Mesenchymal stem cell (in vitro differentiated cells and primary cell): ENCODE data around the gene NOTCH1.
A peak's percentile ranks its signal among the peaks of the same experiment; 100 is the strongest.

ENCODE experiments used
- DNase-seq: peaks from one replicate; pipeline ENCODE4 v3.0.0-alpha.2; 2013
- H2AFZ ChIP-seq: one replicate; pipeline ENCODE4 v1.6.1; 2013; ENCODE audit warnings: low read depth, mild to moderate bottlenecking, control low read depth, inconsistent platforms, low read length, moderate library complexity
- H2AK5ac ChIP-seq: 2 replicates; pipeline ENCODE4 v1.6.1; 2013; ENCODE audit warnings: low read length, moderate library complexity, mild to moderate bottlenecking, inconsistent platforms; ENCODE audit not compliant: severe bottlenecking
- H2BK120ac ChIP-seq: one replicate; pipeline ENCODE4 v1.6.1; 2013; ENCODE audit warnings: low read depth, mild to moderate bottlenecking, inconsistent platforms, low read length, moderate library complexity
- H2BK12ac ChIP-seq, 2 experiments: one replicate each; pipeline ENCODE4 v1.6.1; 2013; ENCODE audit warnings: inconsistent platforms in 2 of 2, low read length in 2 of 2, mild to moderate bottlenecking in 2 of 2, moderate library complexity in 2 of 2, control low read depth in 1 of 2
- H2BK15ac ChIP-seq: one replicate; pipeline ENCODE4 v1.6.1; 2013; ENCODE audit warnings: mild to moderate bottlenecking, low read depth, inconsistent platforms; ENCODE audit not compliant: poor library complexity, severe bottlenecking
- H2BK5ac ChIP-seq: 2 replicates; pipeline ENCODE4 v1.6.1; 2013; ENCODE audit warnings: low read depth, mild to moderate bottlenecking, low read length, control low read depth, inconsistent platforms; ENCODE audit not compliant: poor library complexity, severe bottlenecking
- H3K14ac ChIP-seq, 2 experiments: one replicate each; pipeline ENCODE4 v1.6.1; 2013; ENCODE audit warnings: inconsistent platforms in 2 of 2, low read length in 2 of 2, control low read depth in 1 of 2, mild to moderate bottlenecking in 1 of 2, moderate library complexity in 1 of 2
- H3K18ac ChIP-seq, 2 experiments: one replicate each; pipeline ENCODE4 v1.6.1; 2013; ENCODE audit warnings: inconsistent platforms in 2 of 2, low read length in 2 of 2, control low read depth in 1 of 2, low read depth in 1 of 2, mild to moderate bottlenecking in 1 of 2
- H3K23ac ChIP-seq, 2 experiments: one replicate each; pipeline ENCODE4 v1.6.1; 2013; ENCODE audit warnings: inconsistent platforms in 2 of 2, low read length in 2 of 2, mild to moderate bottlenecking in 2 of 2, moderate library complexity in 2 of 2, control low read depth in 1 of 2
- H3K27ac ChIP-seq: 2 replicates; pipeline ENCODE4 v1.5.1; 2013; ENCODE audit warnings: mild to moderate bottlenecking, moderate library complexity, low read length, control low read depth, inconsistent platforms; ENCODE audit not compliant: poor library complexity, severe bottlenecking
- H3K27me3 ChIP-seq, 2 experiments: 2 replicates each; pipeline versions ENCODE4 v1.6.1 to v1.7.0; 2013; ENCODE audit warnings: low read length in 2 of 2, mild to moderate bottlenecking in 2 of 2, moderate library complexity in 2 of 2, control low read depth in 1 of 2, inconsistent platforms in 1 of 2; ENCODE audit not compliant: control insufficient read depth in 1 of 2, insufficient read depth in 1 of 2
- H3K36me3 ChIP-seq, 2 experiments: 2 replicates each; pipeline versions ENCODE4 v1.6.1 to v1.7.0; 2013; ENCODE audit warnings: low read length in 2 of 2, control low read depth in 1 of 2, inconsistent platforms in 1 of 2, low read depth in 1 of 2, mild to moderate bottlenecking in 1 of 2; ENCODE audit not compliant: insufficient read depth in 2 of 2, control insufficient read depth in 1 of 2
- H3K4ac ChIP-seq, 2 experiments: one replicate each; pipeline ENCODE4 v1.6.1; 2013; ENCODE audit warnings: inconsistent platforms in 2 of 2, low read length in 2 of 2, mild to moderate bottlenecking in 2 of 2, moderate library complexity in 2 of 2, control low read depth in 1 of 2, low read depth in 1 of 2
- H3K4me1 ChIP-seq: 2 replicates; pipeline ENCODE4 v1.6.1; 2013; ENCODE audit warnings: low read depth, low read length, control low read depth; ENCODE audit not compliant: control insufficient read depth, insufficient read depth
- H3K4me2 ChIP-seq: 2 replicates; pipeline ENCODE4 v1.6.1; 2013; ENCODE audit warnings: low read length, mild to moderate bottlenecking, inconsistent platforms; ENCODE audit not compliant: poor library complexity, severe bottlenecking
- H3K4me3 ChIP-seq, 2 experiments: 2 replicates each; pipeline versions ENCODE4 v1.5.1 to v1.7.0; 2013; ENCODE audit warnings: low read length in 2 of 2, mild to moderate bottlenecking in 2 of 2, control low read depth in 1 of 2, low read depth in 1 of 2; ENCODE audit not compliant: insufficient read depth in 1 of 2
- H3K79me1 ChIP-seq: replicated peaks from 2 replicates; pipeline ENCODE4 v1.6.1; 2013; ENCODE audit warnings: mild to moderate bottlenecking, control low read depth, low read length, inconsistent platforms; ENCODE audit not compliant: poor library complexity, severe bottlenecking
- H3K9ac ChIP-seq: 2 replicates; pipeline ENCODE4 v1.7.0; 2013; ENCODE audit warnings: mild to moderate bottlenecking, low read length, moderate library complexity
- H3K9me3 ChIP-seq: 2 replicates; pipeline ENCODE4 v1.7.0; 2013; ENCODE audit warnings: mild to moderate bottlenecking, low read length; ENCODE audit not compliant: control insufficient read depth
- H4K8ac ChIP-seq: one replicate; pipeline ENCODE4 v1.6.1; 2013; ENCODE audit warnings: inconsistent platforms, mild to moderate bottlenecking, low read length, moderate library complexity
- H4K91ac ChIP-seq: one replicate; pipeline ENCODE4 v1.6.1; 2013; ENCODE audit warnings: mild to moderate bottlenecking, low read length, inconsistent platforms
- WGBS: methylation state at CpG from one replicate; pipeline ENCODE4 v1.1.7; 2013; ENCODE audit warnings: mixed read lengths; 5-methylcytosine and 5-hydroxymethylcytosine counted together

NOTCH1 gene

DNA sequence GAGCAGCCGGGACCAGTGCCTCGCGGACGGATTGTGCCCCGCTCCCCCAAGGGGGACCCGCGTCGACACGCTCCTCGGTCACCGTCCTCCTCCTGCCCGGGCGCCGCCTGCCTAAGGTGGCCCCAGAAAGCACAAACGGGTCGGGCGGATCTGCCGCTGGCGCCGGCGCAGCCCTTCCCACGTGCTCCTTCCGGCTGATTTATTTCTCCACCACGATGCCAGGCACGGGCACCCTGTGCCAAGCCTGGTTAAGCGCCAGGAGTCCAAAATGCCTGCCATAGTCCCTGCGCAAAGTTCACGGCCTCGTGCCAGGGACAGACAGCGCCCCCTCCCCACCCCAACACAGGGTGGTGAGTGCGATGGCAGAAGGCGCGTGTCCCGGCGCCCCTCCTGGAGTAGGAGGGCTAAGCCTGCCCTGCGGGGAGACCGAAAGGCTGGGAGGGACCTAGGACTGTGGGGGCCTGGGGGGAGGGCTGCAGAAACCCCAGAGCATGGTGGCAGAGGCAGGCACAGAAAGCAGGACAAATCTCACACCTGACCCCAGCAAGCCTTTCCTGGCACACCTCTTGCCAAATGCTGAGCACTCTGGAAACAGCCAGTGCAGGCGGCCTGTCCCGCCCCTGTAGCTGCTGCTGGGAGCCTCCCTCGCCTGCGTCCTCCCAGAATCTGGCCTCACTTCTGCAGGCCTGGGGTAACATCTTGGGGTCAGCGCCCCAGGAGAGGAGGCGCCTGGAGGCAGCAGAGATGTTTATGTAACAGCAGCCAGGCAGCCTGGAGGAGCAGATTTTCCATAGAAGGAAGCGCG, 1.1 kb upstream of the NOTCH1 start:
- Histone ChIP-seq H3K36me3 (peaks cover 0 to 26% of the 10 kb centered on the region in 2 experiments), H3K4me1 (peaks cover 64% of the 10 kb centered on the region), H2BK15ac (peak overlapping the region; percentile 66), H3K9me3 (no peaks in the 10 kb centered on the region), H3K9ac (peak overlapping the region; percentile 64), H3K27ac (peak overlapping the region; percentile 26), H3K4me2 (peak overlapping the region; percentile 94), H2AFZ (no peak overlapping the region), H3K27me3 (no peaks in the 10 kb centered on the region), H2BK12ac (peak overlapping the region; percentile 93 to 99), H2BK120ac (peak overlapping the region; percentile 99), H4K8ac (peak overlapping the region; percentile 94), H2AK5ac (no peak overlapping the region), H3K79me1 (peaks cover 21% of the 10 kb centered on the region), H3K23ac (peak overlapping the region; percentile 47 to 92), H3K18ac (peak overlapping the region; percentile 98 to 99), H2BK5ac (peak overlapping the region; percentile 61), H3K14ac (peak overlapping the region in 1 of 2 experiments; percentile 89), H4K91ac (peak overlapping the region; percentile 99), H3K4me3 (peak overlapping the region; percentile 60 to 77), H3K4ac (peak overlapping the region; percentile 83 to 97)
- DNase-seq = peak; percentile 92
- 5% methylated on average over 44 of the region's 45 CpGs for WGBS

GRCh38 chr9:136545692-136545964, 220 bp downstream of the NOTCH1 start:
- Histone ChIP-seq H2BK5ac (peak overlapping the region; percentile 26), H3K27ac (no peak overlapping the region), H2BK120ac (peak overlapping the region; percentile 68), H3K4me1 (peaks cover 55% of the 10 kb centered on the region), H3K18ac (peak overlapping the region; percentile 69 to 96), H3K23ac (no peak overlapping the region), H3K4me3 (peak overlapping the region; percentile 79 to 81), H3K27me3 (no peaks in the 10 kb centered on the region), H2AK5ac (no peak overlapping the region), H3K79me1 (peaks cover 30% of the 10 kb centered on the region), H3K14ac (peak overlapping the region; percentile 68 to 91), H2BK15ac (no peak overlapping the region), H3K4me2 (peak overlapping the region; percentile 92), H2AFZ (no peak overlapping the region), H3K36me3 (peaks cover 0 to 39% of the 10 kb centered on the region in 2 experiments), H3K4ac (peak overlapping the region in 1 of 2 experiments; percentile 67), H4K91ac (no peak overlapping the region), H4K8ac (no peak overlapping the region), H3K9me3 (no peaks in the 10 kb centered on the region), H3K9ac (peak overlapping the region; percentile 80), H2BK12ac (peak overlapping the region in 1 of 2 experiments; percentile 76)
- WGBS = 0% methylated on average over 17 of the region's 41 CpGs
- no peak for DNase-seq

- Histone ChIP-seq H3K14ac (peak overlapping the region; percentile 63 to 68), H3K4ac (peak overlapping the region in 1 of 2 experiments; percentile 88), H4K91ac (no peak overlapping the region), H3K36me3 (peaks cover 0 to 44% of the 10 kb centered on the region in 2 experiments), H3K9ac (peak overlapping the region; percentile 80), H3K9me3 (no peaks in the 10 kb centered on the region), H3K18ac (peak overlapping the region; percentile 69 to 96), H2BK120ac (peak overlapping the region; percentile 68), H2AFZ (no peak overlapping the region), H2AK5ac (no peak overlapping the region), H3K4me3 (peak overlapping the region; percentile 79 to 81), H3K23ac (peak overlapping the region in 1 of 2 experiments; percentile 43), H2BK12ac (no peak overlapping the region), H3K79me1 (peaks cover 35% of the 10 kb centered on the region), H3K27ac (no peak overlapping the region), H3K4me1 (peaks cover 54% of the 10 kb centered on the region), H2BK5ac (peak overlapping the region; percentile 26), H3K4me2 (peak overlapping the region; percentile 92), H3K27me3 (no peaks in the 10 kb centered on the region), H2BK15ac (no peak overlapping the region), H4K8ac (no peak overlapping the region)
- peak; percentile 32 for DNase-seq
- under 1% methylated on average over 52 of the region's 82 CpGs for WGBS
These were observed 720 bp downstream of the NOTCH1 start for GRCh38 chr9:136544964-136545691.

- Histone ChIP-seq H4K8ac (no peak overlapping the region), H3K9ac (peak overlapping the region; percentile 80), H3K4me2 (peak overlapping the region; percentile 92), H2BK120ac (no peak overlapping the region), H3K4me3 (peak overlapping the region; percentile 79 to 81), H3K4ac (peak overlapping the region in 1 of 2 experiments; percentile 60), H3K9me3 (no peaks in the 10 kb centered on the region), H2BK12ac (peak overlapping the region in 1 of 2 experiments; percentile 32), H3K4me1 (peaks cover 51% of the 10 kb centered on the region), H3K79me1 (peaks cover 39% of the 10 kb centered on the region), H2AFZ (no peak overlapping the region), H3K36me3 (peaks cover 0 to 50% of the 10 kb centered on the region in 2 experiments), H3K14ac (peak overlapping the region in 1 of 2 experiments; percentile 99), H2BK5ac (no peak overlapping the region), H3K18ac (peak overlapping the region; percentile 33 to 96), H3K27ac (no peak overlapping the region), H3K27me3 (no peaks in the 10 kb centered on the region), H3K23ac (peak overlapping the region in 1 of 2 experiments; percentile 43), H2BK15ac (no peak overlapping the region), H2AK5ac (no peak overlapping the region), H4K91ac (no peak overlapping the region)
- DNase-seq = peak; percentile 51
- 0% methylated on average over 23 of the region's 31 CpGs for WGBS
These were observed 1.3 kb downstream of the NOTCH1 start for GRCh38 chr9:136544548-136544963.
